IPS DF 6.9 (cell line): ENCODE data around the gene NECTIN1.

ENCODE experiments used
- DNase-seq: peaks from one replicate; pipeline ENCODE4 v3.0.0-alpha.2; 2013; ENCODE audit warnings: low read depth, low spot score
- H3K27ac ChIP-seq: one replicate; pipeline ENCODE4 v1.5.1; 2013; ENCODE audit warnings: low read length, control low read depth
- H3K27me3 ChIP-seq: 2 replicates; pipeline ENCODE4 v1.6.1; 2013; ENCODE audit warnings: mild to moderate bottlenecking, low read length; ENCODE audit not compliant: control insufficient read depth, insufficient read depth
- H3K36me3 ChIP-seq: 2 replicates; pipeline ENCODE4 v1.6.1; 2013; ENCODE audit warnings: low read length; ENCODE audit not compliant: control insufficient read depth, insufficient read depth
- H3K4me1 ChIP-seq: 2 replicates; pipeline ENCODE4 v1.6.1; 2013; ENCODE audit warnings: low read length; ENCODE audit not compliant: control insufficient read depth, insufficient read depth
- H3K4me3 ChIP-seq: 2 replicates; pipeline ENCODE4 v1.5.1; 2013; ENCODE audit warnings: mild to moderate bottlenecking, low read length
- H3K9me3 ChIP-seq: 2 replicates; pipeline ENCODE4 v1.6.1; 2013; ENCODE audit warnings: low read length, inconsistent platforms; ENCODE audit not compliant: control insufficient read depth, insufficient read depth
- WGBS: extraction: QIAGEN DNeasy Blood & Tissue Kit; methylation state at CpG from one replicate; pipeline ENCODE4 v1.1.7; 2013; ENCODE audit warnings: mixed read lengths, missing lambda C conversion rate; ENCODE audit not compliant: insufficient read length, insufficient coverage; 5-methylcytosine and 5-hydroxymethylcytosine counted together

The NECTIN1 gene

DNA sequence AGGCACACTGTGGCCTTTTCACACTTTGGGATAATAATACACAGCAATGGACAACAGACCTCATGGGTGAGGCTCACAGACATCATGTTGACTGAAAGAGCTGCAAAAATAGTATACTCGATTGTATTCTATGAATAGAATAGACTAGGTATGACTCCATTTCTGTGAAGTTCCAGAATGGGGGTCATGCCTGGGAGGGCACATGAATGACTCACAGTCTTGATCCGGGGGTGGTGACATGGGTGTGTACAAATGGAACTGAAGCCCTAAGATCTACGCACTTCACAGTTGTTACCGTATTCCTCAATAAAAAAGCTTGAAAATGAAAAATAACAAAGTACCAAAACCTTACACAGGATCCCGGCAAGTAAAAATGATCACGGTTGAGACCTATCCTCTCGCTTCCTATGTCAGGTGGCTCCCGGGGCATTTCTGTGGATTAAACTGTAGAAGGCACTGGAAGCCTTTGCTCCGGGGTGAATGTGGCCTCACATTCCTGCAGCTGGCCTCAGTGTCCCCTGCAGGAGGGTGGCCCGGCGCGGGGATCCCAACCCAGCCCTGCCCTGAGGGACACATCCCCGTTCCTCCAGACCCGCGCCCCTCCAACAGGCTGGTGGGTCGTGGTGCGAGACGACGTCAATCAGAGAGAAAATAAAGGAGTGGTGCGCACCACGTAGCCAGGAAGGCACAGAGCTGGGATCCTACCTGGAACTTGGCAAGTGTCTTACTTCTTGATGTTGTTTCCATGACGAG lies 75.9 kb downstream of the NECTIN1 start:
- no peak overlapping the region for H3K4me3 ChIP-seq
- no peak overlapping the region for H3K27ac ChIP-seq
- no peaks in the 10 kb centered on the region for H3K27me3 ChIP-seq
- no peaks in the 10 kb centered on the region for H3K36me3 ChIP-seq
- no peak for DNase-seq
- no peaks in the 10 kb centered on the region for H3K9me3 ChIP-seq
- H3K4me1 ChIP-seq: peaks cover 7% of the 10 kb centered on the region
- WGBS: no CpG with 5 or more reads among the region's 22 CpGs

DNA sequence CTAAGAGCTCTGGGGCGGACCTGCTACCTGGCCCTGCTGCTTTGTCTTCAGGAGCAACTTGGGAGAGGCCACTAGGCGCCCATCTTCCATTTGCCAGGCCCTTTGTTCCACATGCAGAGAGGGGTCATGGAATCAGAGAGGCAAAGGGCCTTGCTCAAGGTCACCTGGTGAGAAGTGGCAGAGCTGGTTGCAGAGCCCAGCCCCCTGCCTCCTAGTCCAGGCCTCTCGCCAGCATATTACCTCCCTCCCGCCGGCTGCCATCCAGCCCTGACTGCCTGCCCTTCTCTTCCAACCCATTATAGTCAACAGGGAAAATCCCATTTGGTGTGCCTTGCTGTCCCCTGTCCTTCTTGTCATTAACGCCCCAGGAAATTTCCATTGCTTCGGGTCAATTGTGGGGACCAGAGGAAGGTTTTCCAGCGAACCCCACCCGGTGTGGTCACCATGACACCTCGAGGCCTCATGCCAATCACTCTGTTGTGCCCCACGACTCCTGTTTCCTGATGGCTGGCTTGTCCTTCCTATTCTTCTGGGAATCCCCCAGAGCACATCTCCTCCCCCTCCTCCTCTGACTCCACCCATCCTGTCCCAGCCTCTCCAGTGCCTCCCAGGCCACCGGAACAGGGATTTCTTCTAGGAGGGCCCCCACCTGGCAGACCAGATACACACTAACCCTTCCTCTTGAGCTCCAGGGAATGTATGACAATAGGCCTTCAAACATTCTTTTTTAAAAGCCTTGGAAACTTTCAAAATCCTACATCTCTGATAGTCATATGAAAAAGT lies 77.0 kb downstream of the NECTIN1 start:
- H3K9me3 ChIP-seq: no peaks in the 10 kb centered on the region
- H3K27ac ChIP-seq: no peak overlapping the region
- no CpG with 5 or more reads among the region's 12 CpGs for WGBS
- no peaks in the 10 kb centered on the region for H3K36me3 ChIP-seq
- H3K27me3 ChIP-seq: no peaks in the 10 kb centered on the region
- no peak for DNase-seq
- peaks cover 7% of the 10 kb centered on the region for H3K4me1 ChIP-seq
- no peak overlapping the region for H3K4me3 ChIP-seq

DNA sequence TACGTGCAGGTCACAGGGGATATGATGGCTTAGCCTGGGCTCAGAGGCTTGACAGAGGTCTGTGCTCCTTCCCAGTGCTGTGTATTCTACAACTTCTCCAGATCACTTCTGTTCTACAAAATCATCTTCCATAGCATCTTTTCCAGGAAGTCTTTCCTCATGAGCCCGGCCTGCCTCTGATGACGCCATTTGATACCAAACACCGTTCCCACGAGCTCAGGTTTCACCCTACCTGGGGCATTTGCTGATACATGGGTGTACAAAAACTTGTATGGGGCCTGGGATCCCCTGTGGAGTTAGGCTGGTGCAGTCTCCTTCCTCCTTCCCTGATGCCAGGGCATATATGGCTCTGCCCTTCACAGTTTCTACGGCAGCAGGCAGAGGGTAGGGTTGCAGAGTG lies 78.7 kb downstream of the NECTIN1 start:
- Histone ChIP-seq H3K27me3 (no peaks in the 10 kb centered on the region), H3K36me3 (no peaks in the 10 kb centered on the region), H3K4me1 (peaks cover 9% of the 10 kb centered on the region), H3K4me3 (no peak overlapping the region), H3K27ac (no peak overlapping the region), H3K9me3 (no peaks in the 10 kb centered on the region)
- no CpG with 5 or more reads among the region's 6 CpGs for WGBS
- DNase-seq: no peak

DNA sequence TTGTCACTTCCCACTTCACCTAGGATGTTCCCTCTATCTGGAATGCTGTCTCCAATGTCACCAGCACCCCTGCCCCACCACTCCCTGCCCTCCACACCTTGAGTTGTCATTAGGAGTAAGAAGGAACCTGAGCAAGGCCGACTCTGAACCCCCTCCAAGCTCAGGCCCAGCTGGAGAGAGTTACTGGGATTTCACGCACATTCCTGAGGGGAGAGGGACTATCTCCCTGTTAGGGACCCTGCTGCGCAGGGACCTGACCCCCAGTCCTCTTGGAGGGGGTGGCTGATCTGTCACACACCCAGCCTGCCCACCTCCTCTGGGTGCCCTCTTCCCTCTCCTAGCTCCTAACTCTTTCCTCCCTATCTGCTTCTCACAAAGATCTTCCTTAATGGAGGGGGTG lies 81.7 kb downstream of the NECTIN1 start:
- Histone ChIP-seq H3K27ac (no peak overlapping the region), H3K9me3 (no peaks in the 10 kb centered on the region), H3K27me3 (no peaks in the 10 kb centered on the region), H3K4me3 (no peak overlapping the region), H3K36me3 (no peaks in the 10 kb centered on the region), H3K4me1 (peaks cover 9% of the 10 kb centered on the region)
- WGBS: no CpG with 5 or more reads among the region's 3 CpGs
- no peak for DNase-seq

DNA sequence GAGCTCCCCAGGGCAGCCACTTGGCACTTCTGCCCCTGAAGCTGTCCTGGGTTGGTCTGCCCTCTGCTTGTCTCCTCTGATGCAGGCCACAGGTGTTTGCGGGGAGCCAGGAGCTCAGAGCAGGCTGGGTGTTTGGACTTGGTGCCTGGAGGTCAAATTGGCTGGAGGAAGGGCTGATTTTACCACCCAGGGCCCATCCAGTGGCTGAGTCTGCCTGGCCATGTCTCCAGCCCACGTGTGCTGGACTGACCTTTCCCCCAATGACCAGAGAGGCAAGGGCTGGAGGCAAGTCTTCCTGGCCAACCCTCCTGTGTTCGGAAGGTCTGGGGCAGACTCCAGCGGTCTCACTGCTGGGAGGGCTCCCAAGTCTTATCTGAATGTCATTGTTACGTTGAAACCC lies 84.0 kb downstream of the NECTIN1 start:
- Histone ChIP-seq H3K4me1 (peaks cover 2% of the 10 kb centered on the region; the same call in 1 of the 2 replicates), H3K27me3 (no peaks in the 10 kb centered on the region), H3K27ac (no peak overlapping the region), H3K36me3 (no peaks in the 10 kb centered on the region), H3K9me3 (no peaks in the 10 kb centered on the region), H3K4me3 (no peak overlapping the region)
- no CpG with 5 or more reads among the region's 5 CpGs for WGBS
- no peak for DNase-seq

DNA sequence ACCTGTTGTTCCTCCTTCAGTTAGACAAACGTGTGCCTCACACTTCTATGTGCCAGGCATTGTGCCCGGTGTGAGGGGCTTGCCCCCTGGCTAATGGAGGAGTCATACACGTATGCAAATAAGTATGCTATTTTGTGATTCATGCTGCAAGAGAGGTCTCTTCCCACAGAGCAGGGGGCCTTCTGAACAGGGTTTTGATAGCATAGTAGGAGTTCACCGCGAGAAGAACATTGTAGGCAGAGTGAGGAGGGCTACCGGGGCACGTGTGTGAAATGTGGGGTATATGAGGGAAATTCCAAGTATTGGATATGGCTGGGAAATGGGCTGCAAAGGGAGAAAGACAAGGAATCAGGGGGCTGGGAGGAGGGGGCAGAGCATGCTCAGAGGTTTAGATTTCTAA lies 84.5 kb downstream of the NECTIN1 start:
- DNase-seq: no peak
- peaks cover 2% of the 10 kb centered on the region; the same call in 1 of the 2 replicates for H3K4me1 ChIP-seq
- H3K36me3 ChIP-seq: no peaks in the 10 kb centered on the region
- H3K9me3 ChIP-seq: no peaks in the 10 kb centered on the region
- no peak overlapping the region for H3K27ac ChIP-seq
- no CpG with 5 or more reads among the region's 7 CpGs for WGBS
- H3K27me3 ChIP-seq: no peaks in the 10 kb centered on the region
- no peak overlapping the region for H3K4me3 ChIP-seq

DNA sequence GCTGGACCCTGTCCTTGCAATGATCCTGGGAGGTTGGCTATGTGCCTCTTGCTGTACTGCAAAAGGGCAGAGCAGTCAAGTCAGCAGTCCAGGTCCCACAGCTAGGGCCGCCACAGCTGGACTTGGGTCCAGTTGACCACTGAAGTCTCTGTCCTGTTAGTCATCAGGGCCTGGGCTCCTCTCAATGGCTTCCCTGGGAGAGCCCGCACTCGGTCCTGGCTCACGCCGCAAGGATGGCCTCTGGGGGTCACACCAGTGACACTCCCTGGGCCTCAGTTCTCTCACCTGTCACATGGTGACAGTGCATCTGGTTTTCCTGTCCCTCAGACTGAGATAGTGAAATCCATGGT lies 85.1 kb downstream of the NECTIN1 start:
- no CpG with 5 or more reads among the region's 5 CpGs for WGBS
- Histone ChIP-seq H3K9me3 (no peaks in the 10 kb centered on the region), H3K27ac (no peak overlapping the region), H3K4me3 (no peak overlapping the region), H3K4me1 (peaks cover 2% of the 10 kb centered on the region; the same call in 1 of the 2 replicates), H3K27me3 (no peaks in the 10 kb centered on the region), H3K36me3 (no peaks in the 10 kb centered on the region)
- no peak for DNase-seq

DNA sequence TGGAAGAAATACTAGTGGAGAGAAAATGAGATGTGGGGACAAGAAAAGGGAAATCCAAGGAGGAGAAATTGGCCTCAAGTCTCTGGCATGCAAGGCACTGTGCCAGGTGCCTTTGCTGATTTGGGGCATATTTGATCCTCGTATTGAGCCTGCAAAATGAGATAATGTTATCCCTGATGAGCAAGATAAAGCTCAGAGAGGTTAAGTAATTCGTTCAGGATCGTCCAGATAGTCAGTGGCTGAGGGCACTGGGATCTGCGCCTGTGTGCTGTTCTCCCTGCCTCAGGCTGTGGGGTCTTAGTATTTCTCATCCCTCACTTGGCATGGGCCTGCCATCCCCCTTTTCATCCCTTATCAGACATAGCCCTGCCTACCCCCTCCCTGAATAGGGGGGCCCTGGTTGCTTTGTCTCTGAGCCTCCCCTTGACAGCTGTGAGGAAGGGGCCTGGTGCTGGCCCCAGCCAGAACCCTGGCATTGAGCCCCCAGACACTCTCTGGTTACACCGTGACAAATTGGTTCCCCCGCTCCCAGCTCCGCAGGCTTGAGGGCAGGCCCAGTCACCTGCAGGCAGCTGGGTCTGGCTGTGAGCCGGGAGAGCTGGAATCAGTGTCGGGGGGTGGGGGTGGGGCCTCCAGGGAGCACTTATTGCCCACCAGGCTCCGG lies 85.7 kb downstream of the NECTIN1 start:
- no peaks in the 10 kb centered on the region for H3K36me3 ChIP-seq
- WGBS: no CpG with 5 or more reads among the region's 10 CpGs
- H3K27me3 ChIP-seq: no peaks in the 10 kb centered on the region
- H3K4me1 ChIP-seq: peaks cover 2% of the 10 kb centered on the region; the same call in 1 of the 2 replicates
- no peak for DNase-seq
- H3K27ac ChIP-seq: no peak overlapping the region
- no peak overlapping the region for H3K4me3 ChIP-seq
- H3K9me3 ChIP-seq: no peaks in the 10 kb centered on the region

DNA sequence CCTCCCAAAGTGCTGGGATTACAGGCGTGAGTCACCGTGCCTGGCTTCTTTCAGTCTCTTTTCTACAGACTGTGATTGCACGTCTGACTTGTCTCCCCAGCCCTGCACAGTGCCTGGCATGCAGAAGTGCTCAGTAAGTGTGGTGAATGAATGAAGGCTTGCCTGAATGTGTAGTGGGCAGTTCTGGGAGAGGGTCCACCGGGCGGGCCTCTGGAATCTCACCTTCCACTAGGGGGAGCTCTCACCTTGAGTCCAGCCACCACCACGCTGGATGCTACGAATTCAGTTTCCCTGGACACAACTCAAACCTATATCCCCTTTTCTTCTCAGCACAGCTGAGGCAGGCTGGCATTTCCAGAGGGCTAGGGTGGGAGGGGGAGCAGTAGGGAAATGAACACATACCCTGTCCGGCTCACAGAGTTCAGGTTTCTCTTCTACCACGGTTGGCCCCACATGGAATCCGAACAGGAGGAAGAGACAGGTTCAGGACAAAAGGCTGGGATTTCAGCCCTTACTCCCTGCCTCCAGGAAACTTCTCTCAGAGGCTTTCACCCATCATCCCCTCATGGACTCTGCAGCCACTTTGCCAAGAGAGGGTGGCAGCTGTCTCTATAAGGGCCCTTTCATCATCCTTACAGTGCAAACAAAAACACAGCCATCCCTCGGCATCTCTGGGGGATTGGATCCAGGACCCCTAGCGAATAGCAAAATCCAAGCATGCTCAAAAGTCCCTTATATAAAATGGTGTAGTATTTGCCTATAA lies 86.8 kb downstream of the NECTIN1 start:
- WGBS: no CpG with 5 or more reads among the region's 12 CpGs
- Histone ChIP-seq H3K27me3 (no peaks in the 10 kb centered on the region), H3K27ac (no peak overlapping the region), H3K4me1 (peaks cover 2% of the 10 kb centered on the region; the same call in 1 of the 2 replicates), H3K36me3 (no peaks in the 10 kb centered on the region), H3K9me3 (no peaks in the 10 kb centered on the region), H3K4me3 (no peak overlapping the region)
- DNase-seq: peak; percentile 52

DNA sequence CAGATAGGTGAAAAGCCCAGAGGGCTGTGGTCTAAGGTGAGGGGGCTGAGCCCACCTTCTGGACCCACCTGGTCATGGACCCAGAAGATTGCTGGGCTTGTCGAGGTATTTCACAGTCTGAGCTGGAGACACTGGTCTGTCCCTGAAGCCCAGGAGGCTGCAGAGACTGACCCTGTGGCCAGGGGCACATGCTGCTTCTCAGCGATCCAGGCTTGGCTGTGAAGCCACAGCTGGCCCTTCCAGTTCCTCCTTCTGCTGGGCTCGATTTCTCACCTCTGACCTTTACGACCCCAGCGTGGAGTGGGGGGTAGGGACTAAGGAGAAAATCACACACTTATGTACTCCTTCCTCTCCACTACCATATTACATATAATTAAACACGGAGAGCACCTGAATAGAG lies 88.5 kb downstream of the NECTIN1 start:
- no peaks in the 10 kb centered on the region for H3K27me3 ChIP-seq
- H3K36me3 ChIP-seq: no peaks in the 10 kb centered on the region
- H3K4me3 ChIP-seq: no peak overlapping the region
- no peaks in the 10 kb centered on the region for H3K4me1 ChIP-seq
- WGBS: no CpG with 5 or more reads among the region's 6 CpGs
- DNase-seq: no peak
- no peaks in the 10 kb centered on the region for H3K9me3 ChIP-seq
- no peak overlapping the region for H3K27ac ChIP-seq
